Activated CD8-positive, alpha-beta memory T cell treated with anti-CD3 and anti-CD28 coated beads, Interleukin-2, amount 50 U/mL, for 48 hours (primary cell): ENCODE measurements around the gene GAS5.
"Not testable (repeated sequence)": the region's sequence is repeated elsewhere in the genome, so short reads cannot be mapped to it uniquely, and the experiment has no call there.

ENCODE experiments used
- DNase-seq: peaks from one replicate; pipeline ENCODE4 v3.0.0-alpha.2; 2020

GAS5 gene

GRCh38 chr1:173868266-173869020 is 654 bp upstream of the GAS5 start, which contains the start of gene ZBTB37:
TSS of gene ZBTB37 (plus strand) at chr1:173868380. CDS start at chr1:173870226, 1,846 bp downstream.
- peak; percentile 97 for DNase-seq

- peak; percentile 83 for DNase-seq
Measured at GRCh38 chr1:173867141-173867752, 542 bp downstream of the GAS5 start.

- no peak for DNase-seq
Measured at GRCh38 chr1:173866413-173867115, 1.2 kb downstream of the GAS5 start.

- no peak for DNase-seq
Measured at GRCh38 chr1:173865468-173866164, 2.2 kb downstream of the GAS5 start.

GRCh38 chr1:173864179-173864867 is 3.5 kb downstream of the GAS5 start:
- no peak for DNase-seq

- DNase-seq: no peak
Measured at GRCh38 chr1:173863224-173864161, 4.3 kb downstream of the GAS5 start.

- peak; percentile 61 for DNase-seq
Measured at GRCh38 chr1:173862769-173863223, 5.0 kb downstream of the GAS5 start.

GRCh38 chr1:173862146-173862768 is 5.5 kb downstream of the GAS5 start:
- peak; percentile 86 for DNase-seq

- peak; percentile 83 for DNase-seq
Measured at GRCh38 chr1:173861731-173862145, 6.1 kb downstream of the GAS5 start.

GRCh38 chr1:173860065-173860464 is 7.7 kb downstream of the GAS5 start:
- DNase-seq: no peak

GRCh38 chr1:173859547-173859946 is 8.2 kb downstream of the GAS5 start:
- not testable (repeated sequence) for DNase-seq

- DNase-seq: no peak
Measured at GRCh38 chr1:173857363-173857917, 10.3 kb downstream of the GAS5 start.

GRCh38 chr1:173856903-173857302 is 10.9 kb downstream of the GAS5 start:
- DNase-seq: no peak

GRCh38 chr1:173856014-173856413 is 11.8 kb downstream of the GAS5 start:
- DNase-seq: no peak

- DNase-seq: no peak
Measured at GRCh38 chr1:173853074-173853473, 14.7 kb downstream of the GAS5 start.

- no peak for DNase-seq
Measured at GRCh38 chr1:173852105-173852504, 15.7 kb downstream of the GAS5 start.

- no peak for DNase-seq
Measured at GRCh38 chr1:173832748-173833147, 35.0 kb downstream of the GAS5 start.

- no peak for DNase-seq
Measured at GRCh38 chr1:173827611-173828010, 40.2 kb downstream of the GAS5 start.

GRCh38 chr1:173824315-173825081 is 43.3 kb downstream of the GAS5 start, which contains the start of the genes CENPL and DARS2:
TSS of gene CENPL (minus strand) at chr1:173824883. CDS start at chr1:173811299, 13,584 bp downstream.
TSS of gene DARS2 (plus strand) at chr1:173824673. CDS start at chr1:173825230, 557 bp downstream.
- DNase-seq: peak; percentile 90
